Mucosa of rectum (tissue), 2 donors: ENCODE measurements around the gene PLPPR5.

Source experiments
- H3K27ac ChIP-seq, 2 donors: one replicate each; pipeline ENCODE4 v1.7.0; 2013; ENCODE audit warnings: inconsistent platforms in 2 of 2, low read depth in 2 of 2, low read length in 2 of 2
- H3K27me3 ChIP-seq, 2 donors: one replicate each; pipeline ENCODE4 v1.7.0; 2013; ENCODE audit warnings: low read length in 2 of 2; ENCODE audit not compliant: control insufficient read depth in 2 of 2, insufficient read depth in 2 of 2
- H3K36me3 ChIP-seq, 2 donors: one replicate each; pipeline ENCODE4 v1.7.0; 2013; ENCODE audit warnings: low read length in 2 of 2; ENCODE audit not compliant: control insufficient read depth in 2 of 2, insufficient read depth in 2 of 2
- H3K4me1 ChIP-seq, 2 donors: one replicate each; pipeline ENCODE4 v1.7.0; 2013; ENCODE audit warnings: low read length in 2 of 2, mild to moderate bottlenecking in 1 of 2; ENCODE audit not compliant: control insufficient read depth in 2 of 2, insufficient read depth in 2 of 2
- H3K4me3 ChIP-seq, 2 donors: one replicate each; pipeline ENCODE4 v1.7.0; 2013; ENCODE audit warnings: low read length in 2 of 2
- H3K9ac ChIP-seq, 2 donors: one replicate each; pipeline ENCODE4 v1.7.0; 2013; ENCODE audit warnings: low read length in 2 of 2, low read depth in 1 of 2, mild to moderate bottlenecking in 1 of 2
- H3K9me3 ChIP-seq, 2 donors: one replicate each; pipeline ENCODE4 v1.7.0; 2013; ENCODE audit warnings: low read length in 2 of 2; ENCODE audit not compliant: control insufficient read depth in 2 of 2
- donor health status: healthy.
- donor health status: Normal muscosa, but diverticular disease.

Gene PLPPR5

DNA sequence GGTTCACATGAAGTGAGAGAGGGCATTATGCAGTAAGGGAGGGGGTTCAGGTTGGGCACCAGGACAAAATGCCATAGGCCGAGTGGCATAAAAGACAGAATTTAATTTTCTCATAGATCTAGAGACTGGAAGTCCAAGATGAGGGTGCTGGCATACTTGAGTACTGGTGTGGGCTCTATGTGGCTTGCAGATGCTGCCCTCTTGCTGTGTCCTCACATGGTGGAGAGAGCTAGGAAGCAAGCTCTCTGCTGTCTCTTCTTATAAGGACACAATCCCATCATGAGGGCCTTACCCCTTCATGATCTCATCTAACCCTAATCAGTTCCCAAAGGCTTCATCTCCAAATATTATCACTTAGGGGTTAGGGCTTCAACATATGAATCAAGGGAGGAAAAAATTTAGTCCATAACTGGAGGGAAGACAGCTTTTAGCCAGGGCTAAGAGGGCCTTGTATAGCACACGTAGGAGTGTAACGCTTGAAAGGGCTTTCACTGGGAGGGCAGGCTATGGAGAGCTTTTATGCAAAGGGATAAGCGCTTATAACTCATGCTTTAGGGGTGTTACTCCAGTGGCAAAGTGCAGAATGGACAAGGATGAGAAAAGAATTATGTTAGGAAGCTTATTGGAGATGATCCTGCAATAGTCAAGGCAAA, 64.5 kb downstream of the PLPPR5 start:
- no peak overlapping the region for H3K4me3 ChIP-seq
- no peaks in the 10 kb centered on the region for H3K36me3 ChIP-seq
- no peaks in the 10 kb centered on the region for H3K4me1 ChIP-seq

DNA sequence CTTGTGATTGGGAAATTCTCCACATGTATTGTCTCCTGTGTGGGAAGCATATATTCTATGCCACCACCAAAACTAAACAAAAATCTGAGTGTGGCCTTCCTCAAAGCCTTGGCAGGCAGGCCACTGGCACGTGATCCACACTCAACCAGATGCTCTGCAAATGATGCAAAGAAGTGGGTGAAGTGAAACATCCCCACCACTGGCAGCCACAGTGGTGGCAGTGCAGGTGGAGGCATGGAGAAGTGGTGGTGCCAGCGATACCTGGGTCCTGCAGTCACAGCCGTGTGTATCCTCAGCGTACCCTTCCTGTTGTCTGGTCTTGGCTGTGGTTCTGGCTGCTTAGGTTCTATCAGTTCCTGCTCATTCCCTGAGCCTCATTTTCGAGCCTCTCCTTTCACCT, 65.2 kb downstream of the PLPPR5 start:
- no peaks in the 10 kb centered on the region for H3K27me3 ChIP-seq
- no peaks in the 10 kb centered on the region for H3K4me1 ChIP-seq
- no peaks in the 10 kb centered on the region for H3K9me3 ChIP-seq
- no peak overlapping the region for H3K27ac ChIP-seq
- H3K4me3 ChIP-seq = no peak overlapping the region
- no peaks in the 10 kb centered on the region for H3K36me3 ChIP-seq
- no peak overlapping the region for H3K9ac ChIP-seq

More for the DNA sequence above, 64.5 kb downstream of the PLPPR5 start:
- no peak overlapping the region for H3K9ac ChIP-seq
- no peaks in the 10 kb centered on the region for H3K27me3 ChIP-seq
- no peaks in the 10 kb centered on the region for H3K9me3 ChIP-seq
- no peak overlapping the region for H3K27ac ChIP-seq

GRCh38 chr1:98937347-98937746, 67.3 kb downstream of the PLPPR5 start:
- Histone ChIP-seq H3K27me3 (no peaks in the 10 kb centered on the region), H3K4me3 (no peak overlapping the region), H3K4me1 (no peaks in the 10 kb centered on the region), H3K27ac (no peak overlapping the region), H3K9ac (no peak overlapping the region), H3K9me3 (no peaks in the 10 kb centered on the region), H3K36me3 (no peaks in the 10 kb centered on the region)

GRCh38 chr1:98932184-98932583, 72.5 kb downstream of the PLPPR5 start:
- H3K9me3 ChIP-seq = no peaks in the 10 kb centered on the region
- H3K4me3 ChIP-seq = no peak overlapping the region
- H3K36me3 ChIP-seq = no peaks in the 10 kb centered on the region
- no peaks in the 10 kb centered on the region for H3K27me3 ChIP-seq
- H3K9ac ChIP-seq = no peak overlapping the region
- no peak overlapping the region for H3K27ac ChIP-seq
- no peaks in the 10 kb centered on the region for H3K4me1 ChIP-seq

DNA sequence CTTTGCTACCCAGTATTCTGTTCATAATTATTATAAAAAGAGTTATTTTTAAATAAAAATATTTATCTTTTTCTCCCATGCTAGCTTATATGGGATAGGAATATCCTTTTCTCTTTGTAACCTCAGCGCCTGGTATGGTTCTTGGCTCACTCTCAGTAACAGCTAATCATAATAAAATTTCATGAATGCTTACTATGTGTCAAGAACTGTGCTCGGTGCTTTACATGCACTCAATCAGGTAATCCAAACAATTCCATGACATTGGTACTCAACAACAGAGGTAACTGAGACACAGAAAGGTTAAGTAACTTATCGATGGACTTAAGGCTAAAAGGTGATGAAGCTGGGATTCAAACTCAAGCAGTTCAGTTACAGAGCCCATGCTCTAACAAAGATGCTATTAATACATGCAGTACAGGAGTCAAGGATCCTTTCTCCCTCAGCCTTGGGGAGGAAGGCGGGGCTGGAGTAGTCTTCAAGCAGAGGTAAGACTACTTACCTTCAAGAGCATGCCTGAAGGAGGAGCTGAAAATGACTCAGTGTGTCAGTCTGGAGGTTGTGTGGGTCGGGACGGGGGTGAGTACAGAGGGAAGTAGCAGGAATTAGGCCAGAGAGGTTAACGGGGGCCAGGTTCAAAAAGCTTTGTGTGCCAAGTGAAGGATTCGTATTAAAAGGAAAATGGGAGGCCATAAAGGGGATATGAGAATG, 73.4 kb downstream of the PLPPR5 start:
- H3K4me3 ChIP-seq = no peak overlapping the region

GRCh38 chr1:98929437-98929836, 75.2 kb downstream of the PLPPR5 start:
- Histone ChIP-seq H3K9ac (no peak overlapping the region), H3K4me3 (no peak overlapping the region), H3K36me3 (no peaks in the 10 kb centered on the region), H3K9me3 (no peaks in the 10 kb centered on the region), H3K27ac (no peak overlapping the region), H3K4me1 (no peaks in the 10 kb centered on the region), H3K27me3 (no peaks in the 10 kb centered on the region)

More for the DNA sequence above, 73.4 kb downstream of the PLPPR5 start:
- H3K9ac ChIP-seq = no peak overlapping the region
- H3K4me1 ChIP-seq = no peaks in the 10 kb centered on the region
- no peaks in the 10 kb centered on the region for H3K36me3 ChIP-seq
- H3K27ac ChIP-seq = no peak overlapping the region
- no peaks in the 10 kb centered on the region for H3K9me3 ChIP-seq
- H3K27me3 ChIP-seq = no peaks in the 10 kb centered on the region

DNA sequence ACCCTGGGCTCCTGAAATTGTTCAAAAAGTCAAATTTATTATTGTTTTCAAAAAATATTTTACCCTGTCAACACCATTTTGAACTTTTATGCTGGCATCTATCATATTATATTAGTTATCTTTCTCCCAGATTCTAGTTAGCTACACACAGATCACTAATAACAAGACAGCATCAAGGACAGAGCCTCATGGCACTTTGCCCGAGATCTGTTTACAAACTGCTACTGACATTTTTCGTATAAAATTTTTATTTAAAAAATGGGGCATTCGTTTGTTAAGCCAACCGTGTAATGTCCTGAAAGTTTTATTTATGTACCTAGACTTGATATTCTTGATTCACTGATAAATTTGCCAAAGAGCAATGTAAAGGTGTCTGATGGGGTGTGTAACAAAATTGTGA, 78.1 kb downstream of the PLPPR5 start:
- Histone ChIP-seq H3K27ac (no peak overlapping the region), H3K27me3 (no peaks in the 10 kb centered on the region), H3K4me3 (no peak overlapping the region), H3K9ac (no peak overlapping the region), H3K9me3 (no peaks in the 10 kb centered on the region), H3K4me1 (no peaks in the 10 kb centered on the region), H3K36me3 (no peaks in the 10 kb centered on the region)

DNA sequence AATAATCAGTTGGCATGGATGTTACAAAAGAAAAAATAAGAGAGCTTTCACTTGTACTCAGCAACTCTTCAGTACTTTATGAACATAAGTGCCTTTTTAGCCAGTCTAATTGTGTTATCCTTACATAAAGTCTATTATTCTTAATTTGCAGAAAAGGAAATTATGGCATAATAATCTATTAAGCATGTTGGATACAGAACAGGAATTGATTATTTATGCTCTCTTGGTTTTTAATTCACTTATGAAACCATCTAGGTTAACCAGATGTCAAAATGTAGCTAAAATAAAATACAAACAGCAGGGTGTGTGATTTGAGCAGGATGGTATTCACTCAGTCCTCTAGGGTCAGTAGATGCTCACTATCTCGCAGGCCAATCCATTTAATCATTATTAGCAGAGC, 79.7 kb downstream of the PLPPR5 start:
- no peaks in the 10 kb centered on the region for H3K36me3 ChIP-seq
- H3K4me3 ChIP-seq = no peak overlapping the region
- no peaks in the 10 kb centered on the region for H3K4me1 ChIP-seq
- no peak overlapping the region for H3K27ac ChIP-seq
- H3K9ac ChIP-seq = no peak overlapping the region
- no peaks in the 10 kb centered on the region for H3K27me3 ChIP-seq
- H3K9me3 ChIP-seq = no peaks in the 10 kb centered on the region

GRCh38 chr1:98923667-98924066, 81.0 kb downstream of the PLPPR5 start:
- no peaks in the 10 kb centered on the region for H3K36me3 ChIP-seq
- no peak overlapping the region for H3K4me3 ChIP-seq
- no peaks in the 10 kb centered on the region for H3K4me1 ChIP-seq
- H3K27ac ChIP-seq = no peak overlapping the region
- no peaks in the 10 kb centered on the region for H3K27me3 ChIP-seq
- no peaks in the 10 kb centered on the region for H3K9me3 ChIP-seq
- H3K9ac ChIP-seq = no peak overlapping the region

DNA sequence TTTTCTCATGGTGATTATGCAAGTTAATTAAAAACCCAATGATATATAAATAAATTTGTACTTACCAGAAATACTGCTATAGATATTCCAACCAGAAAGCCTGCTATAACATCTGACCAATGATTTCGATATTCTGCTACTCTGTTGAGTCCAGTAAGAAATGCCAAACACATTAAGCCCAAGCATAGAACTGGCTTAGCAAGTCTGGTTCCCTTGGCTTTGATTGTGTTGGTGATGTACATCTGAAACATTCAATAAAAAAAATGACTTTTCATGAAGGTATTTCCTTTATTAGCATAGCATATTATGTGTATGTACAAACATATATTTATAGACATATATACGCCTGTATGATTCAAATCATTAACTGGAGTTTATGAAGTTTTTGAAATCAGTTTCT, 82.8 kb downstream of the PLPPR5 start:
- no peak overlapping the region for H3K9ac ChIP-seq
- no peaks in the 10 kb centered on the region for H3K9me3 ChIP-seq
- no peak overlapping the region for H3K4me3 ChIP-seq
- H3K36me3 ChIP-seq = no peaks in the 10 kb centered on the region
- no peaks in the 10 kb centered on the region for H3K4me1 ChIP-seq
- no peaks in the 10 kb centered on the region for H3K27me3 ChIP-seq
- no peak overlapping the region for H3K27ac ChIP-seq
